GM23338 (cell line): Measurements from ENCODE around the gene CCDC9B. TPM values are rescaled to one million over a fixed set of nuclear protein-coding genes. Genes with fewer than 3 reads are reported as not detected.

ENCODE experiments used
- ATAC-seq: fragments of 200-7000 bp; cut with Tn5 transposase; 3 replicates; pipeline ENCODE4 v1.9.1; 2020
- DNase-seq: peaks from one replicate; pipeline ENCODE4 v3.0.0-alpha.2; 2015; ENCODE audit warnings: low spot score
- H2AFZ ChIP-seq: fragments of 200-600 bp; sonication (generic); 2 replicates; pipeline ENCODE4 v1.8.0; 2016; ENCODE audit warnings: antibody characterized with exemption, mild to moderate bottlenecking, moderate library complexity
- H3F3A ChIP-seq: fragments of 200-600 bp; sonication (generic); replicated peaks from 2 replicates; pipeline ENCODE4 v1.8.0; 2017; ENCODE audit warnings: antibody characterized with exemption, mixed run types, low read depth
- H3K27ac ChIP-seq: fragments of 200-600 bp; sonication (generic); 2 replicates; pipeline ENCODE4 v1.6.1; 2016; ENCODE audit warnings: low read depth
- H3K27me3 ChIP-seq: fragments of 200-600 bp; sonication (generic); 2 replicates; pipeline ENCODE4 v1.8.0; 2016; ENCODE audit warnings: mild to moderate bottlenecking, mixed run types, moderate library complexity; ENCODE audit not compliant: insufficient read depth
- H3K36me3 ChIP-seq: fragments of 200-600 bp; sonication (generic); 2 replicates; pipeline ENCODE4 v1.8.0; 2016; ENCODE audit warnings: mild to moderate bottlenecking; ENCODE audit not compliant: insufficient read depth
- H3K4me1 ChIP-seq: fragments of 200-600 bp; sonication (generic); 2 replicates; pipeline ENCODE4 v1.8.0; 2016; ENCODE audit warnings: mild to moderate bottlenecking, moderate library complexity; ENCODE audit not compliant: insufficient read depth
- H3K4me2 ChIP-seq: fragments of 200-600 bp; sonication (generic); 2 replicates; pipeline ENCODE4 v1.7.1; 2017; ENCODE audit warnings: mixed run types
- H3K4me3 ChIP-seq: fragments of 200-600 bp; sonication (generic); 2 replicates; pipeline ENCODE4 v1.6.1; 2016; ENCODE audit warnings: mixed run types
- H3K79me2 ChIP-seq: fragments of 200-600 bp; sonication (generic); replicated peaks from 2 replicates; pipeline ENCODE4 v1.8.0; 2017; ENCODE audit warnings: mild to moderate bottlenecking; ENCODE audit not compliant: insufficient read depth
- H3K9me2 ChIP-seq: fragments of 200-600 bp; sonication (generic); 2 replicates; pipeline ENCODE4 v1.8.0; 2017; ENCODE audit not compliant: insufficient read depth
- H4K20me1 ChIP-seq: fragments of 200-600 bp; sonication (generic); replicated peaks from 2 replicates; pipeline ENCODE4 v1.8.0; 2017; ENCODE audit warnings: mild to moderate bottlenecking; ENCODE audit not compliant: insufficient read depth
- H3K27ac Mint-ChIP-seq: 2 replicates; pipeline ENCODE4 v1.8.0; 2020; ENCODE audit warnings: inconsistent platforms, mild to moderate bottlenecking, moderate library complexity, mixed read lengths
- H3K27me3 Mint-ChIP-seq: 3 replicates; pipeline ENCODE4 v1.8.0; 2022; ENCODE audit warnings: low read depth, mild to moderate bottlenecking, moderate library complexity, mixed read lengths, inconsistent platforms; ENCODE audit not compliant: insufficient read depth, poor library complexity
- H3K36me3 Mint-ChIP-seq: 3 replicates; pipeline ENCODE4 v1.8.0; 2021; ENCODE audit warnings: low read depth, mild to moderate bottlenecking, inconsistent platforms, moderate library complexity, mixed read lengths
- H3K4me1 Mint-ChIP-seq: 3 replicates; pipeline ENCODE4 v1.8.0; 2020; ENCODE audit warnings: mild to moderate bottlenecking, inconsistent platforms, mixed read lengths
- H3K4me3 Mint-ChIP-seq: 3 replicates; pipeline ENCODE4 v1.8.0; 2021; ENCODE audit warnings: moderate library complexity, mild to moderate bottlenecking, inconsistent platforms, mixed read lengths
- H3K9me3 Mint-ChIP-seq: 3 replicates; pipeline ENCODE4 v1.8.0; 2020; ENCODE audit warnings: moderate library complexity, mild to moderate bottlenecking, inconsistent platforms, mixed read lengths
- CREB1 ChIP-seq: fragments of 250-450 bp; sonication (Bioruptor Pico); IDR thresholded peaks from 2 replicates; pipeline ENCODE4 v1.5.0; 2020; ENCODE audit warnings: low read depth, mild to moderate bottlenecking, moderate library complexity
- CTCF ChIP-seq, 2 experiments: fragments of 200-600 bp in 1 of 2; sonication (generic) in 1 of 2; conservative IDR thresholded peaks; 2 replicates each; pipeline versions ENCODE4 v1.5.1 to v1.6.1; 2016 to 2017; ENCODE audit warnings: antibody characterized with exemption in 2 of 2, low read depth in 2 of 2, mild to moderate bottlenecking in 2 of 2, moderate library complexity in 1 of 2
- ETS1 ChIP-seq: IDR thresholded peaks from 2 replicates; pipeline ENCODE4 v1.6.1; 2016; ENCODE audit warnings: antibody characterized with exemption
- EZH2phosphoT487 ChIP-seq: fragments of 200-600 bp; sonication (generic); IDR thresholded peaks from one replicate; pipeline ENCODE4 v1.8.1; 2018; ENCODE audit warnings: antibody characterized with exemption; ENCODE audit not compliant: unreplicated experiment
- JUNB ChIP-seq: IDR thresholded peaks from one replicate; pipeline ENCODE4 v1.6.1; 2016; ENCODE audit warnings: antibody characterized with exemption; ENCODE audit not compliant: unreplicated experiment
- NANOG ChIP-seq: IDR thresholded peaks from 2 replicates; pipeline ENCODE4 v1.6.1; 2016; ENCODE audit warnings: antibody characterized with exemption, borderline replicate concordance
- STAT1 ChIP-seq: IDR thresholded peaks from one replicate; pipeline ENCODE4 v1.6.1; 2016; ENCODE audit warnings: antibody characterized with exemption; ENCODE audit not compliant: unreplicated experiment
- ZNF114 ChIP-seq: fragments of 250-450 bp; sonication (Bioruptor Pico); IDR thresholded peaks from 2 replicates; pipeline ENCODE4 v1.5.0; 2020; ENCODE audit warnings: mild to moderate bottlenecking, moderate library complexity
- ZNF462 ChIP-seq: fragments of 250-450 bp; sonication (Bioruptor Pico); IDR thresholded peaks from 2 replicates; pipeline ENCODE4 v1.5.0; 2020; ENCODE audit warnings: mild to moderate bottlenecking, moderate library complexity
- polyA plus RNA-seq: library from polyadenylated mRNA; unstranded; fragments of >200 nt; fragmentation: Nextera tagmentation; extraction: Ambion mirVana; gene quantifications from 2 replicates; pipeline ENCODE4 v1.2.1, GENCODE V29; 2016
- total RNA-seq: library from RNA; depleted of rRNA; stranded (reverse); fragments of >200 nt; shearing (Covaris generic); gene quantifications from 2 replicates; pipeline ENCODE4 v1.2.3, GENCODE V29; 2014

The CCDC9B gene
- total and polyA plus RNA-seq, 2 experiments from 2014 or later: 0.18 to 0.97 TPM

- TF ChIP-seq CTCF (conservative IDR thresholded peaks at IDR 0.05; ENCODE audit: low read depth in 2 of 2): no peak
- TF ChIP-seq ETS1: no peak
- TF ChIP-seq CREB1 (CRISPR knock-in tag): no peak
- no peak for TF ChIP-seq ZNF114
- no peak for TF ChIP-seq JUNB
- TF ChIP-seq NANOG: no peak
Measured at GRCh38 chr15:40300771-40301170, 40.0 kb downstream of the CCDC9B start (continued).

- Mint-ChIP-seq H3K36me3 (peaks cover 12% of the 10 kb centered on the region), H3K4me3 (no peak overlapping the region), H3K4me1 (peaks cover 23% of the 10 kb centered on the region), H3K9me3 (peaks cover 15% of the 10 kb centered on the region), H3K27ac (no peak overlapping the region), H3K27me3 (peaks cover 32% of the 10 kb centered on the region)
- no peak overlapping the region for H3K27ac ChIP-seq
- H3K9me2 ChIP-seq: no peaks in the 10 kb centered on the region
- H4K20me1 ChIP-seq: no peaks in the 10 kb centered on the region
- H3K27me3 ChIP-seq: no peaks in the 10 kb centered on the region
- no peak for DNase-seq
- H3K79me2 ChIP-seq: no peaks in the 10 kb centered on the region
- no peaks in the 10 kb centered on the region for H3F3A ChIP-seq
- no peak for ATAC-seq
- H3K36me3 ChIP-seq: no peaks in the 10 kb centered on the region
- H2AFZ ChIP-seq: no peak overlapping the region
- no peak overlapping the region for H3K4me2 ChIP-seq
- no peak overlapping the region for H3K4me3 ChIP-seq
- peaks cover 4% of the 10 kb centered on the region; the same call in 1 of the 2 replicates for H3K4me1 ChIP-seq
- TF ChIP-seq CREB1 (CRISPR knock-in tag): no peak
- TF ChIP-seq JUNB: no peak
- TF ChIP-seq EZH2phosphoT487: no peak
- no peak for TF ChIP-seq CTCF (conservative IDR thresholded peaks at IDR 0.05; ENCODE audit: low read depth in 2 of 2)
- no peak for TF ChIP-seq ZNF462
- no peak for TF ChIP-seq NANOG
- no peak for TF ChIP-seq STAT1
- no peak for TF ChIP-seq ETS1
Measured at GRCh38 chr15:40300367-40300766, 40.4 kb downstream of the CCDC9B start.
